Regular cardiac myocyte (primary cell): ENCODE results near the gene MBD3L2B. TPM values are rescaled to one million over a fixed set of nuclear protein-coding genes. Genes with fewer than 3 reads are reported as not detected.

Experiments used
- total RNA-seq: library from RNA; depleted of rRNA; stranded (reverse); fragments of >200 nt; gene quantifications from 2 replicates; pipeline ENCODE4 v1.2.3, GENCODE V29; 2014

Gene MBD3L2B
- total RNA-seq: not detected in 2 replicates

DNA sequence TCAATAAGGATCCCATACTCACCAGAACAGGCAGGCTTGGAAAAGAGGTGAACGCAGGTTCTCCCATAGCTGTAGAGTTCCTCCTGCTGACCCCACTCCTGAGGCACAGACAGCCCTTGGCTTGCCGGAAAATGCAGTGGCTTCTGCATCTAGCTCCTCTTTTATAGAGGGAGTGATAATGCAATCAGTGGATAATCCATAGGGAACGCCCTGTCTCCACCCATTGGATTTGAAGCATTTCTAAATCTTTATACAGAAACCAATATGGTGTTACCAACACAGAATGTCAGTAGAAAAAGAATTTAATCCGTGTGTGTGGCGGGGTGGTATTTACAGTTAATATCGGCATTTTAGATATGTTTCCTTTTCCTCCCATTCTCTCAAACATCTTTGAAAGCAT lies at the start of gene MBD3L2B:
MBD3L2B (minus strand) TSS at position 101 of the 400 bp plus-strand sequence; CDS start at position 67, 34 bp downstream.

DNA sequence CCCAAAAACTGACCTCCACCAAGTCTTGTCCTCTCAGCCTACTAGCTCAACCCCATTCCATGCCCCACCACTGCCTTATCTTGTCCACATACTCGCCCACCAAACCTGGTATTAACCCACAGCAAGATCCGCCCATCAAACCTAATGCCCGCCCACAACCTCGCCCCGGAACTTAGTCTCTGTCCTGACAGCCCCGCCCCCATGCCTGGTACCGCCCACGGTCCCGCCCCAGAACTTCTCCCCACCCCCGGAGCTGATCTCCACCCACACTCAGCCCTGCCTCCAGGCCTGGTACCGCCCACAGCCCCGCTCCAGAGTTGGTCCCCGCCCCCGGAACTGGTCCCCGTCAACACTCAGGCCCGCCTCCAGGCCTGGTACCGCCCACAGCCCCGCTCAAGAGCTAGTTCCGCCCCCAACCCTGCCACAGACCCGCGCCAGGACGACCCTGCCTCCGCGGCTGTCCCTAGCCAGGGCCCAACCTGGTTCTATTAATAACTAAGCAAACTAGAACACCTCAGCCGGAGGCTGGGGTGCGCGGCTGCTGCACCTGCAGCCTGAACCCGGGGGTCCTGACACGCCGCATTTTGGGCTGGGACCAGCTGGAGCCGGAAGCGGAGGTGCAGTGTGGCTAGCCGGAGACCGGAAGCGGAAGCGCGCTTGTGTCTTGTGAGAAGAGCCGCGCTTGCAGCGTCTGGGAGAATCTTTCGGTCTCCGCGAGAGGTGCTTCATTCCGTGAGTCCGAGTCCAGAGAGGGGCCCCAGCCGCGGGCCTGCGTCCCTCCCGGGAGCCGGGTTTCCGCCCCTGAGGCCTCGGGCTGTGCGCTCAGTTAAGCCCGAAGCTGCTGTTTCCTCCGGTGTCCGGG lies 48.0 kb upstream of the MBD3L2B start, which contains the start of gene ZNF557:
ZNF557 (plus strand) TSS at position 662 of the 862 bp plus-strand sequence. CDS start 5,372 bp downstream, outside the sequence.

DNA sequence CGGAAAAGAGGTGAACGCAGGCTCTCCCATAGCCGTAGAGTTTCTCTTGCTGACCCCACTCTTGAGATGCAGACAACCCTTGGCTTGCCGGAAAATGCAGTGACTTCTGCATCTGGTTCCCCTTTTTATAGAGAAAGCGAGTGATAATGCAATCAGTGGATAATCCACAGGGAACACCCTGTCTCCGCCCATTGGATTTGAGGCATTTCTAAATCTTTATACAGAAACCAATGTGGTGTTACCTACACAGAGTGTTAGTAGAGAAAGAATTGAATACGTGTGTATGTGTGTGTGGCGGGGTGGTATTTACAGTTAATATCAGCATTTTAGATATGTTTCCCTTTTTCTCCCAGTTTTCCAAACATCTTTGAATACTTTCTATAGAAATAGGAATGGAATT lies 37.3 kb upstream of the MBD3L2B start, which contains the start of gene MBD3L3:
MBD3L3 (minus strand) TSS at position 101 of the 400 bp plus-strand sequence; CDS start at position 30, 71 bp downstream.

DNA sequence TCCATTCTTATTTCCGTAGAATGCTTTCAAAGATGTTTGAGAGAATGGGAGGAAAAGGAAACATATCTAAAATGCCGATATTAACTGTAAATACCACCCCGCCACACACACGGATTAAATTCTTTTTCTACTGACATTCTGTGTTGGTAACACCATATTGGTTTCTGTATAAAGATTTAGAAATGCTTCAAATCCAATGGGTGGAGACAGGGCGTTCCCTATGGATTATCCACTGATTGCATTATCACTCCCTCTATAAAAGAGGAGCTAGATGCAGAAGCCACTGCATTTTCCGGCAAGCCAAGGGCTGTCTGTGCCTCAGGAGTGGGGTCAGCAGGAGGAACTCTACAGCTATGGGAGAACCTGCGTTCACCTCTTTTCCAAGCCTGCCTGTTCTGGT lies 27.8 kb upstream of the MBD3L2B start, which contains the start of gene MBD3L2:
MBD3L2 (plus strand) TSS at position 301 of the 400 bp plus-strand sequence; CDS start at position 354, 53 bp downstream.

DNA sequence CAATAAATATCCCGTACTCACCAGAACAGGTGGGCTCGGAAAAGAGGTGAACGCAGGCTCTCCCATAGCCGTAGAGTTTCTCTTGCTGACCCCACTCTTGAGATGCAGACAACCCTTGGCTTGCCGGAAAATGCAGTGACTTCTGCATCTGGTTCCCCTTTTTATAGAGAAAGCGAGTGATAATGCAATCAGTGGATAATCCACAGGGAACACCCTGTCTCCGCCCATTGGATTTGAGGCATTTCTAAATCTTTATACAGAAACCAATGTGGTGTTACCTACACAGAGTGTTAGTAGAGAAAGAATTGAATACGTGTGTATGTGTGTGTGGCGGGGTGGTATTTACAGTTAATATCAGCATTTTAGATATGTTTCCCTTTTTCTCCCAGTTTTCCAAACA lies 18.8 kb upstream of the MBD3L2B start, which contains the start of gene MBD3L4:
MBD3L4 (minus strand) TSS at position 101 of the 400 bp plus-strand sequence; CDS start at position 66, 35 bp downstream.

DNA sequence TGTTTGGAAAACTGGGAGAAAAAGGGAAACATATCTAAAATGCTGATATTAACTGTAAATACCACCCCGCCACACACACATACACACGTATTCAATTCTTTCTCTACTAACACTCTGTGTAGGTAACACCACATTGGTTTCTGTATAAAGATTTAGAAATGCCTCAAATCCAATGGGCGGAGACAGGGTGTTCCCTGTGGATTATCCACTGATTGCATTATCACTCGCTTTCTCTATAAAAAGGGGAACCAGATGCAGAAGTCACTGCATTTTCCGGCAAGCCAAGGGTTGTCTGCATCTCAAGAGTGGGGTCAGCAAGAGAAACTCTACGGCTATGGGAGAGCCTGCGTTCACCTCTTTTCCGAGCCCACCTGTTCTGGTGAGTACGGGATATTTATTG lies 9.0 kb upstream of the MBD3L2B start, which contains the start of gene MBD3L5:
MBD3L5 (plus strand) TSS at position 301 of the 400 bp plus-strand sequence; CDS start at position 335, 34 bp downstream.

Other genes with a start within 250 kb of the MBD3L2B start
- gene VAV1, start 248.7 kb downstream of the MBD3L2B start, total RNA-seq: under 0.01 TPM in 1 of 2 replicates, not detected in the other
- gene ADGRE1, start 133.9 kb downstream of the MBD3L2B start, total RNA-seq: not detected in 2 replicates
- gene MBD3L5, start 9.1 kb upstream of the MBD3L2B start, total RNA-seq: not detected in 2 replicates
- not detected in 2 replicates for gene MBD3L4, start 18.7 kb upstream of the MBD3L2B start, total RNA-seq
- gene MBD3L2, start 27.9 kb upstream of the MBD3L2B start, total RNA-seq: not detected in 2 replicates
- not detected in 2 replicates for gene MBD3L3, start 37.2 kb upstream of the MBD3L2B start, total RNA-seq
- gene ZNF557, start 48.3 kb upstream of the MBD3L2B start, total RNA-seq: 17.5 and 20.3 TPM in 2 replicates